ENCODE results near the gene TTC12. TPM values are rescaled to one million over a fixed set of nuclear protein-coding genes. Genes with fewer than 3 reads are reported as not detected.

The TTC12 gene
- polyA plus RNA-seq, 1 of the 3 experiments (the other 2 are of a cell fraction) = 15.1 TPM

- no peak overlapping the region for H3K27ac ChIP-seq (ENCODE audit: low read depth in 2 of 2, low read length in 1 of 2)
- no peaks in the 10 kb centered on the region for H3K79me2 ChIP-seq (ENCODE audit: insufficient read depth)
- ChIA-PET POLR2A (no interaction called here), CTCF (interaction anchor here (0.6 to 4.0 kb wide), 4 partner anchors 12 to 1006 kb away, joined by 3 to 44 read pairs (median 8); no protein-coding TSS in a partner anchor)
- H3K36me3 ChIP-seq (replicated peaks in 1 of 2; ENCODE audit: control insufficient read depth in 1 of 2, insufficient read depth in 2 of 2, low read length in 1 of 2) = no peaks in the 10 kb centered on the region
- WGBS (ENCODE audit: low lambda C conversion rate) = 84% methylated on average over 4 of the region's 11 CpGs
- no peak overlapping the region for H3K9ac ChIP-seq
- H3K27me3 ChIP-seq (ENCODE audit: insufficient read depth) = no peaks in the 10 kb centered on the region
- no peaks in the 10 kb centered on the region for H3K9me2 ChIP-seq
- H3K9me3 ChIP-seq = no peaks in the 10 kb centered on the region
- TF ChIP-seq GATA2 (CRISPR knock-in tag; IDR thresholded peaks at IDR 0.05) (no peak), POLR2AphosphoS5 (IDR thresholded peaks at IDR 0.05; ENCODE audit: low read depth, low read length) (no peak), YY1 (IDR thresholded peaks at IDR 0.05; ENCODE audit: low read depth) (no peak), TCF12 (IDR thresholded peaks at IDR 0.05) (no peak), REST (IDR thresholded peaks at IDR 0.05; ENCODE audit: low read depth, low read length) (no peak), GABPA (IDR thresholded peaks at IDR 0.05; ENCODE audit: low read depth) (no peak), RCOR1 (IDR thresholded peaks at IDR 0.05; ENCODE audit: low read length) (no peak), USF1 (IDR thresholded peaks at IDR 0.05; ENCODE audit: borderline replicate concordance, low read depth) (no peak), NRF1 (IDR thresholded peaks at IDR 0.05; ENCODE audit: low read depth, low read length) (no peak)
- TF ChIP-seq, protein P1, sequence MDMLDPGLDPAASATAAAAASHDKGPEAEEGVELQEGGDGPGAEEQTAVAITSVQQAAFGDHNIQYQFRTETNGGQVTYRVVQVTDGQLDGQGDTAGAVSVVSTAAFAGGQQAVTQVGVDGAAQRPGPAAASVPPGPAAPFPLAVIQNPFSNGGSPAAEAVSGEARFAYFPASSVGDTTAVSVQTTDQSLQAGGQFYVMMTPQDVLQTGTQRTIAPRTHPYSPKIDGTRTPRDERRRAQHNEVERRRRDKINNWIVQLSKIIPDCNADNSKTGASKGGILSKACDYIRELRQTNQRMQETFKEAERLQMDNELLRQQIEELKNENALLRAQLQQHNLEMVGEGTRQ (IDR thresholded peaks at IDR 0.05; ENCODE audit: borderline replicate concordance, low read depth, low read length) = no peak
- TF ChIP-seq, protein P2, sequence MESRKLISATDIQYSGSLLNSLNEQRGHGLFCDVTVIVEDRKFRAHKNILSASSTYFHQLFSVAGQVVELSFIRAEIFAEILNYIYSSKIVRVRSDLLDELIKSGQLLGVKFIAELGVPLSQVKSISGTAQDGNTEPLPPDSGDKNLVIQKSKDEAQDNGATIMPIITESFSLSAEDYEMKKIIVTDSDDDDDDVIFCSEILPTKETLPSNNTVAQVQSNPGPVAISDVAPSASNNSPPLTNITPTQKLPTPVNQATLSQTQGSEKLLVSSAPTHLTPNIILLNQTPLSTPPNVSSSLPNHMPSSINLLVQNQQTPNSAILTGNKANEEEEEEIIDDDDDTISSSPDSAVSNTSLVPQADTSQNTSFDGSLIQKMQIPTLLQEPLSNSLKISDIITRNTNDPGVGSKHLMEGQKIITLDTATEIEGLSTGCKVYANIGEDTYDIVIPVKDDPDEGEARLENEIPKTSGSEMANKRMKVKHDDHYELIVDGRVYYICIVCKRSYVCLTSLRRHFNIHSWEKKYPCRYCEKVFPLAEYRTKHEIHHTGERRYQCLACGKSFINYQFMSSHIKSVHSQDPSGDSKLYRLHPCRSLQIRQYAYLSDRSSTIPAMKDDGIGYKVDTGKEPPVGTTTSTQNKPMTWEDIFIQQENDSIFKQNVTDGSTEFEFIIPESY (IDR thresholded peaks at IDR 0.05; ENCODE audit: borderline replicate concordance, low read depth) = no peak
- H4K20me1 ChIP-seq (ENCODE audit: insufficient read depth) = no peaks in the 10 kb centered on the region
- no peak overlapping the region for H3K4me2 ChIP-seq
- H2AFZ ChIP-seq (ENCODE audit: low read depth) = no peak overlapping the region
- H3K4me1 ChIP-seq (ENCODE audit: control insufficient read depth in 1 of 2, insufficient read depth in 2 of 2, low read depth in 1 of 2, low read length in 1 of 2) = peaks cover 0 to 8% of the 10 kb centered on the region in 2 experiments; a peak in 2 of 4 replicates
- DNase-seq = no peak
- H3K4me3 ChIP-seq (ENCODE audit: low read depth in 2 of 2, low read length in 1 of 2) = no peak overlapping the region
- no peaks in the 10 kb centered on the region for H3F3A ChIP-seq (replicated peaks; ENCODE audit: insufficient read depth)
Observed at GRCh38 chr11:113286509-113287497, 27.6 kb upstream of the TTC12 start.
